ENCODE measurements around the gene CCDC92B.

CCDC92B gene

GRCh38 chr17:2693561-2694380 lies 55.7 kb downstream of the CCDC92B start:
- Mint-ChIP-seq H3K36me3 (peaks cover 3% of the 10 kb centered on the region), H3K9me3 (no peaks in the 10 kb centered on the region)

DNA sequence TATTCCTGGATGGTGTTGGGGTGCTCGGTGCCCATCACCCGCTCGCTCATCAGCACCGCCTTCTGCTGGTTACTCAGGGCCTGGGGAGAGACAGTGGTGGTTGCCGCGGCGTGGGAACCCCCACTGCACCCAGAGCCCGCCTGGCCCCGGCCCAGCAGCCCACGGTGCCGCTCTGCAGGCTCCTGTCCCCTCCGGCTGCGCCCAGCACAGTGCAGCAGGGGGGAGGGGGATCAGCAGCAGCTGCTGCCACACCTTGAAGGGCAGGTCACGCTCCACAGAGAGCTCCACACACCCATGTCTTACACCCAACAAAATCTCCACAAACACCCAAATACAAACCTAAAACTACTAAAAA lies 56.7 kb downstream of the CCDC92B start:
- Mint-ChIP-seq H3K4me3 (no peak overlapping the region), H3K27me3 (no peaks in the 10 kb centered on the region), H3K36me3 (peaks cover 3% of the 10 kb centered on the region), H3K27ac (no peak overlapping the region), H3K4me1 (peaks cover 5% of the 10 kb centered on the region), H3K9me3 (no peaks in the 10 kb centered on the region)

More at GRCh38 chr17:2693561-2694380, 55.7 kb downstream of the CCDC92B start:
- Mint-ChIP-seq H3K27me3 (no peaks in the 10 kb centered on the region), H3K4me1 (peaks cover 5% of the 10 kb centered on the region), H3K27ac (no peak overlapping the region), H3K4me3 (no peak overlapping the region)

GRCh38 chr17:2691965-2692780 lies 57.3 kb downstream of the CCDC92B start:
- H3K4me3 Mint-ChIP-seq: no peak overlapping the region
- peaks cover 8% of the 10 kb centered on the region for H3K4me1 Mint-ChIP-seq
- no peak overlapping the region for H3K27ac Mint-ChIP-seq

DNA sequence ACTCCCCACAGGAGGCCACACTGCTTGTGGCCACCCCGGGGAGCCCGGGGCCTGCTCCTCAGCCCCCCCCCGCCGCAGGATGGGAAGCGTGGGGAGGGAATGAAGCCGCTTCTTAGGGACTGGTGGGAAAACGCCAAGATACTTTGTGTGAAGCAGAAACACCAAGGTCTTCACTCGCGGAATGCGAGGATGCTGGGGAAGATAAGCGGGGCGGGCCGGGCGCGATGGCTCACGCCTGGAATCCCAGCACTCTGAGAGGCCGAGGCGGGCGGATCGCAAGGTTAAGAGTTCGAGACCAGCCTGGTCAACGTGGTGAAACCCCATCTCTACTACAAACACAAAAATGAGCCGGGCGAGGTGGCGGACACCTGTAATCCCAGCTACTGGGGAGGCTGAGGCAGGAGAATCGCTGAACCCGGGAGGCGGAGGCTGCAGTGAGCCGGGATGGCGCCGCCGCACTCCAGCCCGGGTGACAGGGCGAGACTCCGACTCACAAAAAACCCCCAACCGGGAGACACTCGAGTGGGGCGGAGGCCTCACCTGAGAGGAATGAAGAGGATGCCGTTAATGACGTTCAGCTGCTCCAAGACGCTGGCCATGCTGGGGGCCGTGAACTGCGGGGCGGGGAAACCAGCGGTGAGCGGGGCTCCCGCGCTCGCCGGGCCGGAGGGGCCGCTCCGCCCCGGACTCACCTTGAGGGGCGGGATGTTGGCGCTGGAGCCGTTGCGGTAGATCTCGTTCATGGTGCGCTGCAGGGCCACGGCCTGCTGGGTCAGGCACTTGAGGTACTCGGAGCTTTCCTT lies 58.2 kb downstream of the CCDC92B start:
- H3K4me1 Mint-ChIP-seq: peaks cover 8% of the 10 kb centered on the region
- H3K36me3 Mint-ChIP-seq: peaks cover 1% of the 10 kb centered on the region
- no peak overlapping the region for H3K27ac Mint-ChIP-seq
- H3K4me3 Mint-ChIP-seq: no peak overlapping the region
- no peaks in the 10 kb centered on the region for H3K9me3 Mint-ChIP-seq
- H3K27me3 Mint-ChIP-seq: no peaks in the 10 kb centered on the region

More at GRCh38 chr17:2691965-2692780, 57.3 kb downstream of the CCDC92B start:
- H3K36me3 Mint-ChIP-seq: peaks cover 3% of the 10 kb centered on the region
- no peaks in the 10 kb centered on the region for H3K9me3 Mint-ChIP-seq
- no peaks in the 10 kb centered on the region for H3K27me3 Mint-ChIP-seq

- Mint-ChIP-seq H3K27ac (peak overlapping the region; percentile 74), H3K4me3 (no peak overlapping the region), H3K9me3 (no peaks in the 10 kb centered on the region), H3K27me3 (no peaks in the 10 kb centered on the region), H3K36me3 (peaks cover 1% of the 10 kb centered on the region), H3K4me1 (peaks cover 8% of the 10 kb centered on the region)
Observed at GRCh38 chr17:2690165-2691068, 59.0 kb downstream of the CCDC92B start.

GRCh38 chr17:2689411-2690164 lies 59.9 kb downstream of the CCDC92B start:
- H3K27me3 Mint-ChIP-seq: no peaks in the 10 kb centered on the region
- no peak overlapping the region for H3K4me3 Mint-ChIP-seq
- no peaks in the 10 kb centered on the region for H3K9me3 Mint-ChIP-seq
- peaks cover 1% of the 10 kb centered on the region for H3K36me3 Mint-ChIP-seq
- peaks cover 8% of the 10 kb centered on the region for H3K4me1 Mint-ChIP-seq
- no peak overlapping the region for H3K27ac Mint-ChIP-seq

- peaks cover 8% of the 10 kb centered on the region for H3K4me1 Mint-ChIP-seq
- no peaks in the 10 kb centered on the region for H3K36me3 Mint-ChIP-seq
- H3K9me3 Mint-ChIP-seq: no peaks in the 10 kb centered on the region
- peak overlapping the region; percentile 77 for H3K27ac Mint-ChIP-seq
- no peak overlapping the region for H3K4me3 Mint-ChIP-seq
- no peaks in the 10 kb centered on the region for H3K27me3 Mint-ChIP-seq
Observed at GRCh38 chr17:2688351-2689342, 60.8 kb downstream of the CCDC92B start.

DNA sequence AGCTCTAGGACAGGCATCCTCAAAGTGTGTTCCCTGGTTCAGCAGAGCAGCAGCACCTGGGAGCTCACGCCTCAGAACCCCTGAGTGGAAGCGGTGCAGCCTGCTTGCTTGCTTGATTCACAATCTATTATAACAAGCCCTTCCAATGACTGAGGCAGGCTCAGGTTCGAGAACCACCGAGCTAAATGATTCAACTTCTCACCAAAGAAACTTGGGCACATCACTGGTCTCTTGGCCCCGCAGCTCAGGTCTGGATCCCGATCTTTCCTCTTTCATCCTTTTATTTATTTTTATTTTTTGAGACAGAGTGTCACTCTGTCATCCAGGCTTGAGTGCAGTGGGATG lies 62.4 kb downstream of the CCDC92B start:
- H3K27me3 Mint-ChIP-seq: no peaks in the 10 kb centered on the region
- H3K4me3 Mint-ChIP-seq: no peak overlapping the region
- no peak overlapping the region for H3K27ac Mint-ChIP-seq
- peaks cover 8% of the 10 kb centered on the region for H3K4me1 Mint-ChIP-seq
- no peaks in the 10 kb centered on the region for H3K9me3 Mint-ChIP-seq
- H3K36me3 Mint-ChIP-seq: no peaks in the 10 kb centered on the region

GRCh38 chr17:2685696-2686095 lies 63.8 kb downstream of the CCDC92B start:
- no peak overlapping the region for H3K27ac Mint-ChIP-seq
- no peaks in the 10 kb centered on the region for H3K27me3 Mint-ChIP-seq
- no peak overlapping the region for H3K4me3 Mint-ChIP-seq
- H3K9me3 Mint-ChIP-seq: no peaks in the 10 kb centered on the region
- H3K36me3 Mint-ChIP-seq: peaks cover 2% of the 10 kb centered on the region
- H3K4me1 Mint-ChIP-seq: peaks cover 8% of the 10 kb centered on the region

- H3K9me3 Mint-ChIP-seq: no peaks in the 10 kb centered on the region
- no peak overlapping the region for H3K4me3 Mint-ChIP-seq
- no peaks in the 10 kb centered on the region for H3K27me3 Mint-ChIP-seq
- peaks cover 2% of the 10 kb centered on the region for H3K36me3 Mint-ChIP-seq
- no peak overlapping the region for H3K27ac Mint-ChIP-seq
- peaks cover 8% of the 10 kb centered on the region for H3K4me1 Mint-ChIP-seq
Observed at GRCh38 chr17:2684549-2684948, 64.9 kb downstream of the CCDC92B start.

GRCh38 chr17:2683912-2684311 lies 65.5 kb downstream of the CCDC92B start:
- Mint-ChIP-seq H3K36me3 (peaks cover 6% of the 10 kb centered on the region), H3K4me1 (peaks cover 3% of the 10 kb centered on the region), H3K27ac (peak overlapping the region; percentile 31), H3K4me3 (no peak overlapping the region), H3K9me3 (no peaks in the 10 kb centered on the region), H3K27me3 (no peaks in the 10 kb centered on the region)

GRCh38 chr17:2682176-2682938 lies 67.1 kb downstream of the CCDC92B start:
- no peaks in the 10 kb centered on the region for H3K9me3 Mint-ChIP-seq
- no peak overlapping the region for H3K27ac Mint-ChIP-seq
- no peaks in the 10 kb centered on the region for H3K27me3 Mint-ChIP-seq
- H3K4me3 Mint-ChIP-seq: no peak overlapping the region
- H3K4me1 Mint-ChIP-seq: no peaks in the 10 kb centered on the region
- H3K36me3 Mint-ChIP-seq: peaks cover 6% of the 10 kb centered on the region

DNA sequence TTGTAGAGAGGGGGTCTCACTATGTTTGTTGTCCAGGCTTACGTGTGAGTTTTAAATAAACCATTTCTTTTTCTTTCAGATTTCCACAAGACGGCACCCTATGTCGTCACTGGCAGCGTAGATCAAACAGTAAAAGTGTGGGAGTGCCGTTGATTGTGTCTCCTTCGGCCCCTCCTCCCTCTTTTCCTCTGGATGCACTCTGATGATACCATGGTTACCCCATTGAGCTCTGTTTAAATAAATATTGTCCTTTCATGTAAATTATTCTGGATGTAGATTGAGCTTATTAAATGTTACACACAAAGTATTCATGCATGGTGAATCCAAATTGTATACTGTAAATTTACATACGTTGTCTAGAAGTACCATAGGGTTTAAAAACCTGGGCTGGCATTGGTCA lies 67.8 kb downstream of the CCDC92B start:
- H3K36me3 Mint-ChIP-seq: peaks cover 8% of the 10 kb centered on the region
- no peak overlapping the region for H3K4me3 Mint-ChIP-seq
- no peaks in the 10 kb centered on the region for H3K27me3 Mint-ChIP-seq
- H3K9me3 Mint-ChIP-seq: no peaks in the 10 kb centered on the region
- no peaks in the 10 kb centered on the region for H3K4me1 Mint-ChIP-seq
- H3K27ac Mint-ChIP-seq: no peak overlapping the region
